Neural progenitor cell (in vitro differentiated cells): ENCODE measurements around the gene DNAH9. TPM values are rescaled to one million over a fixed set of nuclear protein-coding genes. Genes with fewer than 3 reads are reported as not detected.
"Not testable (repeated sequence)": the region's sequence is repeated elsewhere in the genome, so short reads cannot be mapped to it uniquely, and the experiment has no call there.

Experiments used
- DNase-seq: peaks from one replicate; pipeline ENCODE4 v3.0.0-alpha.2; 2016; ENCODE audit warnings: low spot score
- H2AFZ ChIP-seq: fragments of 200-600 bp; sonication (generic); replicated peaks from 2 replicates; pipeline ENCODE4 v1.6.1; 2016; ENCODE audit warnings: antibody characterized with exemption
- H3F3A ChIP-seq: fragments of 200-600 bp; sonication (generic); 2 replicates; pipeline ENCODE4 v1.6.1; 2016; ENCODE audit warnings: antibody characterized with exemption, low read depth
- H3K27ac ChIP-seq: fragments of 200-600 bp; sonication (generic); 2 replicates; pipeline ENCODE4 v1.5.1; 2016; ENCODE audit warnings: mild to moderate bottlenecking
- H3K27me3 ChIP-seq: fragments of 200-600 bp; sonication (generic); 2 replicates; pipeline ENCODE4 v1.6.1; 2016; ENCODE audit warnings: mild to moderate bottlenecking, moderate library complexity
- H3K36me3 ChIP-seq: fragments of 200-600 bp; sonication (generic); 2 replicates; pipeline ENCODE4 v1.5.1; 2016
- H3K4me1 ChIP-seq: fragments of 200-600 bp; sonication (generic); 2 replicates; pipeline ENCODE4 v1.6.1; 2016; ENCODE audit warnings: mixed run types
- H3K4me2 ChIP-seq: fragments of 200-600 bp; sonication (generic); 2 replicates; pipeline ENCODE4 v1.6.1; 2016
- H3K4me3 ChIP-seq: fragments of 200-600 bp; sonication (generic); 2 replicates; pipeline ENCODE4 v1.5.1; 2016
- H3K79me2 ChIP-seq: fragments of 200-600 bp; sonication (generic); 2 replicates; pipeline ENCODE4 v1.6.1; 2016; ENCODE audit warnings: low read depth
- H3K9ac ChIP-seq: fragments of 200-600 bp; sonication (generic); 2 replicates; pipeline ENCODE4 v1.6.1; 2016
- H3K9me3 ChIP-seq: fragments of 200-600 bp; sonication (generic); 2 replicates; pipeline ENCODE4 v1.5.1; 2016; ENCODE audit warnings: low read depth
- H4K20me1 ChIP-seq: fragments of 200-600 bp; sonication (generic); 2 replicates; pipeline ENCODE4 v1.6.1; 2016; ENCODE audit warnings: low read depth
- H3K27ac Mint-ChIP-seq: 3 replicates; pipeline ENCODE4 v1.8.0; 2021; ENCODE audit warnings: mixed read lengths
- H3K27me3 Mint-ChIP-seq: 2 replicates; pipeline ENCODE4 v1.8.0; 2022; ENCODE audit warnings: low read depth, mild to moderate bottlenecking, inconsistent platforms, moderate library complexity, mixed read lengths; ENCODE audit not compliant: insufficient read depth
- H3K36me3 Mint-ChIP-seq: 3 replicates; pipeline ENCODE4 v1.8.0; 2021; ENCODE audit warnings: mixed read lengths
- H3K4me1 Mint-ChIP-seq: 3 replicates; pipeline ENCODE4 v1.8.0; 2021; ENCODE audit warnings: mixed read lengths
- H3K4me3 Mint-ChIP-seq: 3 replicates; pipeline ENCODE4 v1.8.0; 2021; ENCODE audit warnings: mild to moderate bottlenecking, moderate library complexity, mixed read lengths
- H3K9me3 Mint-ChIP-seq: 3 replicates; pipeline ENCODE4 v1.8.0; 2020; ENCODE audit warnings: mixed read lengths
- EZH2 ChIP-seq: fragments of 200-600 bp; sonication (generic); IDR thresholded peaks from 2 replicates; pipeline ENCODE4 v1.6.1; 2017; ENCODE audit warnings: antibody characterized with exemption, mild to moderate bottlenecking, moderate library complexity
- EZH2phosphoT487 ChIP-seq: fragments of 200-600 bp; sonication (generic); IDR thresholded peaks from 2 replicates; pipeline ENCODE4 v1.6.1; 2017; ENCODE audit warnings: antibody characterized with exemption
- total RNA-seq: library from RNA; depleted of rRNA; stranded (reverse); fragments of >200 nt; gene quantifications from 2 replicates; pipeline ENCODE4 v1.2.3, GENCODE V29; 2015; ENCODE audit warnings: low replicate concordance
- TF ChIP-seq, protein P1 (sequence below): fragments of 200-600 bp; sonication (generic); IDR thresholded peaks from 2 replicates; pipeline ENCODE4 v1.5.1; 2017; ENCODE audit warnings: antibody characterized with exemption, mild to moderate bottlenecking

Gene DNAH9
- total RNA-seq, 1 donor from 2014 or later: 1.3 TPM

DNA sequence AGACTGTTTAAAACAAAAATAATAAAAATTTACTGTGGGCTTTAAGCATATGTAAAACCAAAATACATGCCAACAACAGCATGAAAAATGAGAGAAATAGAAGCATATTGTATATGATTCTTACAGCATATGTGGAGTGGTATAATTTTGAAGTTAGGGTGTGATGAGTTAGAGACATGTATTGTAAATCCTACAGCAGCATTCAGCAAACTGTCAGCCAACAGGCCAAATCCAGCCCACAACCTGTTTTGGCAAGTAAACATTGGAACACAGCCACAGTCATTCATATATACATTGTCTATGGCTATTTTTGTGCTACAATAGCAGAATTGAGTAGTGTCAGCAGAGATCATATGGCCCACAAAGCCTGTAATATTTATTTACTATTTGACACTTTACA is 356.7 kb downstream of the DNAH9 start:
- TF ChIP-seq, protein P1, sequence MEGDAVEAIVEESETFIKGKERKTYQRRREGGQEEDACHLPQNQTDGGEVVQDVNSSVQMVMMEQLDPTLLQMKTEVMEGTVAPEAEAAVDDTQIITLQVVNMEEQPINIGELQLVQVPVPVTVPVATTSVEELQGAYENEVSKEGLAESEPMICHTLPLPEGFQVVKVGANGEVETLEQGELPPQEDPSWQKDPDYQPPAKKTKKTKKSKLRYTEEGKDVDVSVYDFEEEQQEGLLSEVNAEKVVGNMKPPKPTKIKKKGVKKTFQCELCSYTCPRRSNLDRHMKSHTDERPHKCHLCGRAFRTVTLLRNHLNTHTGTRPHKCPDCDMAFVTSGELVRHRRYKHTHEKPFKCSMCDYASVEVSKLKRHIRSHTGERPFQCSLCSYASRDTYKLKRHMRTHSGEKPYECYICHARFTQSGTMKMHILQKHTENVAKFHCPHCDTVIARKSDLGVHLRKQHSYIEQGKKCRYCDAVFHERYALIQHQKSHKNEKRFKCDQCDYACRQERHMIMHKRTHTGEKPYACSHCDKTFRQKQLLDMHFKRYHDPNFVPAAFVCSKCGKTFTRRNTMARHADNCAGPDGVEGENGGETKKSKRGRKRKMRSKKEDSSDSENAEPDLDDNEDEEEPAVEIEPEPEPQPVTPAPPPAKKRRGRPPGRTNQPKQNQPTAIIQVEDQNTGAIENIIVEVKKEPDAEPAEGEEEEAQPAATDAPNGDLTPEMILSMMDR: no peak
- TF ChIP-seq EZH2 (no peak), EZH2phosphoT487 (no peak)
- no peak overlapping the region for H3K4me3 ChIP-seq
- no peaks in the 10 kb centered on the region for H3K79me2 ChIP-seq
- H3K36me3 ChIP-seq: peaks cover 4% of the 10 kb centered on the region
- Mint-ChIP-seq H3K27ac (no peak overlapping the region), H3K27me3 (no peaks in the 10 kb centered on the region), H3K4me3 (no peak overlapping the region), H3K36me3 (no peaks in the 10 kb centered on the region), H3K4me1 (no peaks in the 10 kb centered on the region), H3K9me3 (peaks cover 8% of the 10 kb centered on the region)
- DNase-seq: no peak
- no peak overlapping the region for H3K9ac ChIP-seq
- no peak overlapping the region for H2AFZ ChIP-seq
- H3F3A ChIP-seq: no peaks in the 10 kb centered on the region
- H3K27ac ChIP-seq: no peak overlapping the region
- H3K9me3 ChIP-seq: peaks cover 5% of the 10 kb centered on the region
- H4K20me1 ChIP-seq: no peaks in the 10 kb centered on the region
- H3K4me1 ChIP-seq: no peaks in the 10 kb centered on the region
- H3K4me2 ChIP-seq: no peak overlapping the region
- no peaks in the 10 kb centered on the region for H3K27me3 ChIP-seq

DNA sequence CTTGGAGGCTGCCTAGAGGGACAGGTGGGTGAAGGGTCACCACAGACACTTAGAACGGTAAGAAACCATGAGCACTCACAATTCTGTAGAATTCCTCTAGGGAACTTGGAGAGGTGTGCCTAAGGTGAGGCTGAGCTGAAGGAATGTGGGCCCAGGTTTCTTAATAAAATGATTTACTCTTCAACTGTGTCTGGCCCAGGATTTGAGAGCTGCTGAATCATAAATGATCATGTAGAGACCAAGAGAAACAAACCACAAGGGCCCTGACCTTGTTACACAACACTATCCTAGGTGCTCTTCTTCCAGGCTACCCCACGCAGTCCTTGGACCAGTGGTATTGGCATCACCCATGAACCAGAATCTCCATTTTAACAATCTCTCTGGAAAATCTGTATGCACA is 371.3 kb downstream of the DNAH9 start:
- no peak overlapping the region for H3K4me3 ChIP-seq
- H3K79me2 ChIP-seq: no peaks in the 10 kb centered on the region
- H3K4me3 Mint-ChIP-seq: no peak overlapping the region
- H3K27me3 Mint-ChIP-seq: peaks cover 3% of the 10 kb centered on the region
- no peak overlapping the region for H3K27ac Mint-ChIP-seq
- H3K4me1 Mint-ChIP-seq: peaks cover 8% of the 10 kb centered on the region
- no peak overlapping the region for H3K9ac ChIP-seq
- H3K27ac ChIP-seq: no peak overlapping the region
- H3K36me3 ChIP-seq: peaks cover 9% of the 10 kb centered on the region
- H3K36me3 Mint-ChIP-seq: peaks cover 8% of the 10 kb centered on the region
- no peaks in the 10 kb centered on the region for H3K9me3 ChIP-seq
- H4K20me1 ChIP-seq: no peaks in the 10 kb centered on the region
- H2AFZ ChIP-seq: no peak overlapping the region
- no peak overlapping the region for H3K4me2 ChIP-seq
- H3K27me3 ChIP-seq: no peaks in the 10 kb centered on the region
- no peak for TF ChIP-seq EZH2
- TF ChIP-seq, protein P1: no peak
- no peak for TF ChIP-seq EZH2phosphoT487
- H3K4me1 ChIP-seq: no peaks in the 10 kb centered on the region
- peaks cover 19% of the 10 kb centered on the region for H3K9me3 Mint-ChIP-seq
- no peak for DNase-seq
- no peaks in the 10 kb centered on the region for H3F3A ChIP-seq

GRCh38 chr17:11972741-11973140 is 374.5 kb downstream of the DNAH9 start:
- H3K4me3 Mint-ChIP-seq, H3K4me2 ChIP-seq, H3K27ac Mint-ChIP-seq, H3K27me3 ChIP-seq, DNase-seq, H3K4me1 Mint-ChIP-seq, H3K9ac ChIP-seq, H3K4me1 ChIP-seq, H3K27me3 Mint-ChIP-seq, H3K4me3 ChIP-seq, H3K9me3 Mint-ChIP-seq, H3K27ac ChIP-seq, H3K79me2 ChIP-seq, H3K36me3 ChIP-seq, H3F3A ChIP-seq, H3K9me3 ChIP-seq, H4K20me1 ChIP-seq, H2AFZ ChIP-seq: not testable (repeated sequence)
- H3K36me3 Mint-ChIP-seq: peaks cover 16% of the 10 kb centered on the region

- DNase-seq: no peak
- Mint-ChIP-seq H3K27me3 (peaks cover 2% of the 10 kb centered on the region), H3K9me3 (no peaks in the 10 kb centered on the region), H3K36me3 (peaks cover 31% of the 10 kb centered on the region), H3K27ac (no peak overlapping the region), H3K4me3 (no peak overlapping the region), H3K4me1 (no peaks in the 10 kb centered on the region)
- Histone ChIP-seq H3K36me3 (peaks cover 4% of the 10 kb centered on the region), H3K27ac (no peak overlapping the region), H2AFZ (no peak overlapping the region), H3F3A (peaks cover 9% of the 10 kb centered on the region), H3K9ac (no peak overlapping the region), H3K4me2 (no peak overlapping the region), H3K27me3 (no peaks in the 10 kb centered on the region), H3K79me2 (no peaks in the 10 kb centered on the region), H3K4me1 (no peaks in the 10 kb centered on the region), H4K20me1 (no peaks in the 10 kb centered on the region), H3K4me3 (no peak overlapping the region), H3K9me3 (no peaks in the 10 kb centered on the region)
- TF ChIP-seq EZH2: no peak
- no peak for TF ChIP-seq EZH2phosphoT487
Observed at GRCh38 chr17:11979795-11980194, 381.5 kb downstream of the DNAH9 start.
